ENCODE measurements around the gene ZNF273. TPM values are rescaled to one million over a fixed set of nuclear protein-coding genes. Genes with fewer than 3 reads are reported as not detected.

ZNF273 gene
- total RNA-seq, 4 donors from 2014 or later, result 123 to 247 (median 164) TPM

DNA sequence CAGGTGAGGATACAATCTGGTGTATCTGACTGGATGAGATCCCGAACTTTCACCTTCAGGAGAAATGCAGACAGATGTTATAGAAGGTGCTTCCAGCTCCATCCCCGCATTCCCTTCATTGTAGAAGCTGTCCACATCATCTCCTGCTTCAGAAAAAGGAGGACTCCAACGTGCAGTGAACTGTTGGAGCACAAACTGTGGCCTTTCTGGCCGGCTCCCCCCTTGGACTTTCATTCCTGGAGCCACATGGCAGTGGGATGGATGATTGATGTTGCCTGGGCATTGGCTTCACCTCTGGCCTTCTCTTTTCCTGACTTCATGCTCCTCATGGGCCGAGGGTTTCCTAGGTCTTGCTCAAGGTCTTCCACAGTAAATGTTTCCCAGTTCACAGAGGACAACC is 29.6 kb upstream of the ZNF273 start:
- peak in 1 of 2 donors; percentile 13 for DNase-seq (ENCODE audit: low spot score in 2 of 2)
- Histone ChIP-seq H3K4me3 (no peak overlapping the region), H3K9me3 (no peaks in the 10 kb centered on the region), H3K36me3 (no peaks in the 10 kb centered on the region), H3K27me3 (no peaks in the 10 kb centered on the region), H3K4me1 (peaks cover 10% of the 10 kb centered on the region), H3K27ac (no peak overlapping the region)
- TF ChIP-seq POLR2AphosphoS5 (IDR thresholded peaks at IDR 0.05) (no peak), POLR2A (IDR thresholded peaks at IDR 0.05) (no peak), EP300 (IDR thresholded peaks at IDR 0.05) (no peak)
- TF ChIP-seq, protein P1, sequence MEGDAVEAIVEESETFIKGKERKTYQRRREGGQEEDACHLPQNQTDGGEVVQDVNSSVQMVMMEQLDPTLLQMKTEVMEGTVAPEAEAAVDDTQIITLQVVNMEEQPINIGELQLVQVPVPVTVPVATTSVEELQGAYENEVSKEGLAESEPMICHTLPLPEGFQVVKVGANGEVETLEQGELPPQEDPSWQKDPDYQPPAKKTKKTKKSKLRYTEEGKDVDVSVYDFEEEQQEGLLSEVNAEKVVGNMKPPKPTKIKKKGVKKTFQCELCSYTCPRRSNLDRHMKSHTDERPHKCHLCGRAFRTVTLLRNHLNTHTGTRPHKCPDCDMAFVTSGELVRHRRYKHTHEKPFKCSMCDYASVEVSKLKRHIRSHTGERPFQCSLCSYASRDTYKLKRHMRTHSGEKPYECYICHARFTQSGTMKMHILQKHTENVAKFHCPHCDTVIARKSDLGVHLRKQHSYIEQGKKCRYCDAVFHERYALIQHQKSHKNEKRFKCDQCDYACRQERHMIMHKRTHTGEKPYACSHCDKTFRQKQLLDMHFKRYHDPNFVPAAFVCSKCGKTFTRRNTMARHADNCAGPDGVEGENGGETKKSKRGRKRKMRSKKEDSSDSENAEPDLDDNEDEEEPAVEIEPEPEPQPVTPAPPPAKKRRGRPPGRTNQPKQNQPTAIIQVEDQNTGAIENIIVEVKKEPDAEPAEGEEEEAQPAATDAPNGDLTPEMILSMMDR (IDR thresholded peaks at IDR 0.05), result no peak
- 78% methylated on average over 5 of the region's 5 CpGs for WGBS

DNA sequence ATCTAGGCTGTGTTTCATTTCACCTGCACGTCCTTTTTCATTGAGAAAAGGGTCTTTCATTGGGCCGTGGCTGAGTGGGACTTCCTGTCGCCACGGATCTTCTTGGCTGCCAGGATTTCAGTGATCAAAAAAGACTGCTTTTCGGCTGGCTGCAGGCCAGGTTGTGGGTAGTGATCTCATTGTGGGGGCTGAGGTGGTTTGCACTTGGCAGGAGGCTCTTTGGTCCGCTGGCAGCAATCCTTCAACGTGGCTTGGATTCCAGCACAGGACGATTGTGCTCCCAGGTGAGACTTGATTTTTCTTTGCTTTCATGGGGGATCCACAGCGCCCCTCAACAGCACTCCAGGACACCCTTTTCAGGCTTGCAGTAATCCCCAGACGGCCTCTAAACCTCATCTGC is 29.0 kb upstream of the ZNF273 start:
- no peak overlapping the region for H3K27ac ChIP-seq
- DNase-seq (ENCODE audit: low spot score in 2 of 2), result peak in 1 of 2 donors; percentile 40
- 68% methylated on average over 10 of the region's 10 CpGs for WGBS
- H3K4me1 ChIP-seq, result peaks cover 10% of the 10 kb centered on the region
- H3K36me3 ChIP-seq, result no peaks in the 10 kb centered on the region
- TF ChIP-seq EP300 (IDR thresholded peaks at IDR 0.05) (no peak), POLR2AphosphoS5 (IDR thresholded peaks at IDR 0.05) (no peak), POLR2A (IDR thresholded peaks at IDR 0.05) (no peak)
- TF ChIP-seq, protein P1 (IDR thresholded peaks at IDR 0.05), result no peak
- no peaks in the 10 kb centered on the region for H3K27me3 ChIP-seq
- no peaks in the 10 kb centered on the region for H3K9me3 ChIP-seq
- H3K4me3 ChIP-seq, result no peak overlapping the region

DNA sequence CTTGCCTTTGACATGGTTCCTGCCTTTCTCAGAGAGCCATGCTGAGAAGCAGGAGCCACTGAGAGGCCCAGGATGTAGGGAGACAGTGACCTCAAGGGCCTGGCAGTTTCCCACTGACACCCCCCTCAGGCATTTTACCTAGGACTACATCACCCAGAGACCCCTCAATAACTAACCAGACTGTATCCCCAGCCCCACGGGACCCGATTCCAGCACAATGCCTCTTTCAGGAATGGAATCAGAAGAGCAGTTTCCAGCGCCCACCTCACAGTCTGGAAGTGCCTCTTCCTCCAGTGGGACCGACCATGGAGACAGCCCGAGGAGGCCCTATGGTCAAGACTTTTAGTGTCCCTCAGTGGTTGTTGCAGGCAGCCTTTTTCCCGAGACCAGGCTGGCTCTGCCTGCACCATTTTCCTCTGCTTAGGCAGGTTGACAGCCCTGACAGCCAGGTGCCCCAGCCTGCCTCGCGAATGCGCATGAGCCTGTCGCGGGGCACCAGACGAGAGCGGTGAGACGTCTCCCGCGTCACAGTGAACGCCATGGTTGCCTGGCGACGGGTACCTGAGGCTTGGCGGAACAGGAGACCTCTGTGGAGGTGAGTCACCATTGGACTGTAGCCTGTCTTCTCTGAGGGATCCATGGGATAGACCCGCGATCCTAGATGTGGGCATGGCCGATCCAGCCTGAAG is 28.4 kb upstream of the ZNF273 start:
- WGBS, result 90% methylated on average over 20 of the region's 23 CpGs
- no peak for DNase-seq (ENCODE audit: low spot score in 2 of 2)

DNA sequence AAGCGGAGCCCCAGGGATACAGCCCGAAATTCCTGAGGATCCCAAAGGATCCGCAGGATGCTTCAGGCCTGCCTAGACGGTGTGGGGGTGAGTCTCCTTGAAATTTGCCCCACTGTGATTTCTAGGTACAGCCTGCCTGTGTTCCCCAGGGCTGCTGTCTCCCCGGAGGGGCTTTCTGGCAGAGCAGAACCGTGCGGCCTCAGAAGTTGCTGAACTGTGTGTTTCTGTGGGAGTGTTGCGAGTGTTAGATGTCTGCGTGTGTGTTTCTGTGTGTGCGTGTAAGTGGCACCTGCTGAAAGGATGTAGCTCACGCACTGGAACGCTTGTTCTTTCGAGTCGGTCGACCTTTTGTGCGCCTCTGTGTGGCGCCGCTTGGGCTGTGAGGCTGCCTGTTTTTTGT is 27.8 kb upstream of the ZNF273 start:
- H3K27ac ChIP-seq, result no peak overlapping the region
- WGBS, result 92% methylated on average over 14 of the region's 18 CpGs
- H3K9me3 ChIP-seq, result no peaks in the 10 kb centered on the region
- no peaks in the 10 kb centered on the region for H3K27me3 ChIP-seq
- H3K36me3 ChIP-seq, result no peaks in the 10 kb centered on the region
- DNase-seq (ENCODE audit: low spot score in 2 of 2), result no peak
- no peak overlapping the region for H3K4me3 ChIP-seq
- TF ChIP-seq EP300 (IDR thresholded peaks at IDR 0.05), result no peak
- no peak for TF ChIP-seq POLR2A (IDR thresholded peaks at IDR 0.05)
- TF ChIP-seq, protein P1 (IDR thresholded peaks at IDR 0.05), result no peak
- no peak for TF ChIP-seq POLR2AphosphoS5 (IDR thresholded peaks at IDR 0.05)
- peaks cover 10% of the 10 kb centered on the region for H3K4me1 ChIP-seq

More for the DNA sequence above, 28.4 kb upstream of the ZNF273 start:
- Histone ChIP-seq H3K4me3 (no peak overlapping the region), H3K4me1 (peaks cover 10% of the 10 kb centered on the region), H3K9me3 (no peaks in the 10 kb centered on the region), H3K27me3 (no peaks in the 10 kb centered on the region), H3K27ac (no peak overlapping the region), H3K36me3 (no peaks in the 10 kb centered on the region)
- TF ChIP-seq, protein P1 (IDR thresholded peaks at IDR 0.05), result no peak
- TF ChIP-seq POLR2A (IDR thresholded peaks at IDR 0.05) (no peak), EP300 (IDR thresholded peaks at IDR 0.05) (no peak), POLR2AphosphoS5 (IDR thresholded peaks at IDR 0.05) (no peak)

DNA sequence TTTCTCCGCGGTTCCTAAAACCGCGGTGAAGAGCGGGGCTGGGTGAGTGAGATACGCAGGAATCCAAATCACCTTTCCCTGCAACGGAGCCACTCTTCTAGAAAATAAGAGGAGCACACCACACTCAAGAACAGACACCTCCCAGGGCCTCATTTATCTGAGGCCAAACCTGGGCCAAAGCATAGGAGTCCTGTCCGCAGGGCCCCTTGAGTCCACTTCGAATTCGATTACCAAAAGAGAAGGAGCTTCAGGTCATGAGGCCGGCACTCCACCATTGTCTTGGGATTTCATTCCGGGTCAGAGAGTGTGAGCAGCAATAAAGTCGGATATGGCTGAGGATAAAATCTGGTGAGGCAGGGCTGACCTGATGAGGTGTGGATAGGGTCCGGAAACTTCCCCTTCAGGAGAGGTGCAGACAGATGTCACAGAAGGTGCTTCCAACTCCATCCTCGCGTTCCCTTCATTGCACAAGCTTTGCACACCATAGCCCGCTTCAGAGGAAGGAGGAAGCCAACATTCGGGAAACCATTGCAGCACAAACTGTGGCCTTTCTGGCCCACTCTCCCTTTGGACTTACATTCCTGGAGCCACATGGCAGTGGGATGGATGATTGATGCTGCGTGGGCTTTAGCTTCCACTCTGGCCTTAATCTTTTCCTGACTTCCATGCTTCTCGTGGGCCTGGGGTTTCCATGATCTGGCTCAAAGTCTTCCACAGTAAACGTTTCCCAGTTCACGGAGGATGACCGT is 27.2 kb upstream of the ZNF273 start:
- WGBS, result 92% methylated on average over 23 of the region's 23 CpGs
- no peaks in the 10 kb centered on the region for H3K9me3 ChIP-seq
- TF ChIP-seq, protein P1 (IDR thresholded peaks at IDR 0.05), result no peak
- no peak for TF ChIP-seq POLR2AphosphoS5 (IDR thresholded peaks at IDR 0.05)
- no peak for TF ChIP-seq POLR2A (IDR thresholded peaks at IDR 0.05)
- no peak for TF ChIP-seq EP300 (IDR thresholded peaks at IDR 0.05)
- no peak for DNase-seq (ENCODE audit: low spot score in 2 of 2)
- H3K4me1 ChIP-seq, result peaks cover 10% of the 10 kb centered on the region
- H3K4me3 ChIP-seq, result no peak overlapping the region
- no peaks in the 10 kb centered on the region for H3K36me3 ChIP-seq
- no peak overlapping the region for H3K27ac ChIP-seq
- H3K27me3 ChIP-seq, result no peaks in the 10 kb centered on the region

Measured in suprapubic skin (tissue), 4 donors.